Body of pancreas (tissue), 4 donors: ENCODE results near the gene TRPM3. TPM values are rescaled to one million over a fixed set of nuclear protein-coding genes. Genes with fewer than 3 reads are reported as not detected.

Source experiments
- ATAC-seq: fragments of 150-250 bp; one replicate; pipeline ENCODE4 v1.9.1; 2016
- DNase-seq, 4 donors: peaks; one replicate each; pipeline ENCODE4 v3.0.0-alpha.2; 2019
- H3K27ac ChIP-seq, 4 donors: fragments of 200-600 bp; sonication (generic); 1 replicate in 3 of 4; 2 replicates in 1 of 4; pipeline versions ENCODE4 v1.5.1 to v1.6.1; 2016 to 2019; ENCODE audit warnings: mild to moderate bottlenecking in 1 of 4, mixed read lengths in 1 of 4, moderate library complexity in 1 of 4
- H3K27me3 ChIP-seq, 2 donors: fragments of 200-600 bp; sonication (generic); one replicate each; pipeline ENCODE4 v1.6.0; 2016; ENCODE audit warnings: mild to moderate bottlenecking in 1 of 2
- H3K36me3 ChIP-seq, 2 donors: fragments of 200-600 bp; sonication (generic); replicated peaks in 1 of 2; 2 replicates each; pipeline ENCODE4 v1.5.1; 2016; ENCODE audit warnings: low read depth in 2 of 2; ENCODE audit not compliant: insufficient read depth in 1 of 2
- H3K4me1 ChIP-seq: fragments of 200-600 bp; sonication (generic); one replicate; pipeline ENCODE4 v1.6.0; 2016
- H3K4me3 ChIP-seq, 2 donors: fragments of 200-600 bp; sonication (generic); 1 replicate in 1 of 2; 2 replicates in 1 of 2; pipeline ENCODE4 v1.5.1; 2016 to 2019
- H3K9me3 ChIP-seq, 3 donors: fragments of 200-600 bp; sonication (generic); 1 replicate in 2 of 3; 2 replicates in 1 of 3; pipeline ENCODE4 v1.5.1; 2016
- POLR2A ChIP-seq, 3 donors: fragments of 450-650 bp; IDR thresholded peaks; one replicate each; pipeline ENCODE4 v1.6.1; 2016; ENCODE audit warnings: antibody characterized with exemption in 3 of 3, mild to moderate bottlenecking in 2 of 3
- WGBS, 2 donors: methylation state at CpG; one replicate each; pipeline ENCODE4 v1.1.5; 2017; 5-methylcytosine and 5-hydroxymethylcytosine counted together
- intact Hi-C: fragments of 100-400 bp; cut with DNase I; formaldehyde crosslinking; loops from one replicate; pipeline ENCODE4 v1.15.1; 2023
- total RNA-seq, 2 donors: library from RNA; depleted of rRNA; stranded (reverse); fragments of >200 nt; gene quantifications; one replicate each; pipeline ENCODE4 v1.1.0, GENCODE V29; 2016
- TF ChIP-seq, protein P1 (sequence below), 7 experiments: fragments of 450-650 bp in 4 of 7; fragments of 200-600 bp in 3 of 7; sonication (generic) in 3 of 7; IDR thresholded peaks; one replicate each; pipeline ENCODE4 v1.5.1; 2016 to 2019; ENCODE audit warnings: antibody characterized with exemption in 7 of 7

TRPM3 gene
- total RNA-seq, 2 donors from 2014 or later: 0.78 to 1.3 TPM

DNA sequence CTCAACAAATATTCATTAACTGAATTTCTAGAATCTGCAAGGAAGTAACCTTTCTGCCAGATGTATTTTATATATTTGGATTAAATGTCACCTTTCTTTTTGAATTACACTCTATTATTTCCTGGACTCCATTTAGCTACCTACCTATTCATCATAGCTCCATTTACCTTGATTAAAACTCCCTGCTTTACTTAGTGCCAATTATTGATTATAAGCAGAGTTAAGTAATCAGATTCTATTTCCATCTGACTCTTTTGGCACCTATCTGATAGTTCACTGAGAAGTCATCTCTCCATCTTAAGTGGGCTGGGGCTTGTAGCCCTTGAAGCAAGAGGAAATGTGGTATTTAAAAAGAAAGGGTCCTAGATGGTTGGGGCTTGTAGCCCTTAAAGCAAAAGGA lies 88.6 kb downstream of the TRPM3 start:
- H3K4me3 ChIP-seq: no peak overlapping the region
- intact Hi-C loops: no loop called here
- DNase-seq (no peak), ATAC-seq (no peak)
- no peak overlapping the region for H3K27ac ChIP-seq
- no peaks in the 10 kb centered on the region for H3K4me1 ChIP-seq
- H3K9me3 ChIP-seq: no peaks in the 10 kb centered on the region
- no peak for TF ChIP-seq POLR2A (IDR thresholded peaks at IDR 0.05)
- TF ChIP-seq, protein P1, sequence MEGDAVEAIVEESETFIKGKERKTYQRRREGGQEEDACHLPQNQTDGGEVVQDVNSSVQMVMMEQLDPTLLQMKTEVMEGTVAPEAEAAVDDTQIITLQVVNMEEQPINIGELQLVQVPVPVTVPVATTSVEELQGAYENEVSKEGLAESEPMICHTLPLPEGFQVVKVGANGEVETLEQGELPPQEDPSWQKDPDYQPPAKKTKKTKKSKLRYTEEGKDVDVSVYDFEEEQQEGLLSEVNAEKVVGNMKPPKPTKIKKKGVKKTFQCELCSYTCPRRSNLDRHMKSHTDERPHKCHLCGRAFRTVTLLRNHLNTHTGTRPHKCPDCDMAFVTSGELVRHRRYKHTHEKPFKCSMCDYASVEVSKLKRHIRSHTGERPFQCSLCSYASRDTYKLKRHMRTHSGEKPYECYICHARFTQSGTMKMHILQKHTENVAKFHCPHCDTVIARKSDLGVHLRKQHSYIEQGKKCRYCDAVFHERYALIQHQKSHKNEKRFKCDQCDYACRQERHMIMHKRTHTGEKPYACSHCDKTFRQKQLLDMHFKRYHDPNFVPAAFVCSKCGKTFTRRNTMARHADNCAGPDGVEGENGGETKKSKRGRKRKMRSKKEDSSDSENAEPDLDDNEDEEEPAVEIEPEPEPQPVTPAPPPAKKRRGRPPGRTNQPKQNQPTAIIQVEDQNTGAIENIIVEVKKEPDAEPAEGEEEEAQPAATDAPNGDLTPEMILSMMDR (IDR thresholded peaks at IDR 0.05): no peak
- H3K36me3 ChIP-seq: no peaks in the 10 kb centered on the region
- no peaks in the 10 kb centered on the region for H3K27me3 ChIP-seq

DNA sequence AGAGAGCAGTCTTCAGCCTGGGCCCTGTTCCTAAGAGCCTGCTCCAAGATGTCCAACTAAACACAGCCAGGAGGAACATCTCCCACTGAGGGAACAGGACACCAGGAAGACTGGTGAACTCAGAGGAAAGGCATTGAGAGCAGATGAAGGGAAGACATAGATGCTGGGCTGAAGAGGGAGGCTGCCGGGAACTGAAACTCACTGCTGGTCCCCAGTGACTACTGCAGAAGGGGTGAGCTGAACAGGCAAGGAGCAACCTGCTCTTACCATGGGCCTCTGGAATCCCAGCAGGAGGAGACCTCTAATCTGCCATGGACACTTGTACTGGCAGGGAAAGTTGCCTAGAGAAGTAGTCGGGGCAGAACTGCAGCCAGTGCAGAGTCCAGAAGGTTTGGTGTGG lies 95.7 kb downstream of the TRPM3 start:
- no peak overlapping the region for H3K4me3 ChIP-seq
- DNase-seq (no peak), ATAC-seq (no peak)
- intact Hi-C loops: no loop called here
- no peaks in the 10 kb centered on the region for H3K36me3 ChIP-seq
- H3K9me3 ChIP-seq: no peaks in the 10 kb centered on the region
- TF ChIP-seq, protein P1 (IDR thresholded peaks at IDR 0.05): no peak
- no peak for TF ChIP-seq POLR2A (IDR thresholded peaks at IDR 0.05)
- no peak overlapping the region for H3K27ac ChIP-seq
- 61 to 76% methylated on average over 2 of the region's 2 CpGs for WGBS, 2 donors
- H3K27me3 ChIP-seq: peaks cover 0 to 3% of the 10 kb centered on the region in 2 donors
- H3K4me1 ChIP-seq: no peaks in the 10 kb centered on the region

DNA sequence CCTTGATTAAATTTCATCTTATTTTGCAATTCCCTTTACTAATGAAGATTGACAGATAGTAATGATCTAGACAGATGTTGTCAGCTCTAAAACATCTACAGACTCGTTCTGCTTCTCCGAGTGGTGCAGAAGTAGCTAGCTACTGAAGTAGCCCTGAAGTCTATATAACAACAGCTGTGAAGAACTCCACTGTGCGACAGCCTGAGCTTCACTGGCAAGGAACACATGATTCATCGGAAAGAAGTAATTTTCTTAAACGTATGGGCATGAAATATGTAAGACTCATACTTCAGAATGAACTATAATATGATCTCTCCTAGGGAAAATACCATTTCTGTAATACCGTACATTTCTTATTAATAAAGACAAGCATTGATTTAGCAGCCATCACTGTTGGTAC lies 96.2 kb downstream of the TRPM3 start:
- TF ChIP-seq, protein P1 (IDR thresholded peaks at IDR 0.05): no peak
- TF ChIP-seq POLR2A (IDR thresholded peaks at IDR 0.05): no peak
- Histone ChIP-seq H3K36me3 (no peaks in the 10 kb centered on the region), H3K4me3 (no peak overlapping the region), H3K4me1 (no peaks in the 10 kb centered on the region), H3K9me3 (no peaks in the 10 kb centered on the region), H3K27me3 (peaks cover 0 to 3% of the 10 kb centered on the region in 2 donors), H3K27ac (no peak overlapping the region)
- DNase-seq (no peak), ATAC-seq (no peak)
- intact Hi-C loops: no loop called here
- 62 to 63% methylated on average over 6 of the region's 6 CpGs for WGBS, 2 donors

DNA sequence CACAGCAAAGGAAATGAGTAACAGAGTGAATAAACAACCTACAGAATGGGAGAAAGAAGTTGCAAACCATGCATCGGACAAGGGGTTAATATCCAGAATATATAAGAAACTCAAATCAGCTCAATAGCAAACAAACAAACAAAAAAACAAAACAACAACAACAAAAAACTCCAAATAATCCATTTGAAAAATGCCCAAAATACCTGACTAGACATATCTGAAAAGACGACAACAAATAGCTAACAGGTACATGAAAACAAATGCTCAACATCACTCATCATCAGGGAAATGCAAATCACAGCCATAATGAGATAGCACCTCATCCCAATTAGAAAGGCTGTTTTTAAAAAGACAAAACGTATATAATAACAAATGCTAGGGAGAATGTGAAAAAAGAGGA lies 111.2 kb downstream of the TRPM3 start:
- Histone ChIP-seq H3K9me3 (peaks cover 0 to 2% (median 0%) of the 10 kb centered on the region in 3 donors), H3K27me3 (no peaks in the 10 kb centered on the region), H3K4me1 (no peaks in the 10 kb centered on the region), H3K27ac (no peak overlapping the region), H3K36me3 (no peaks in the 10 kb centered on the region), H3K4me3 (no peak overlapping the region)
- intact Hi-C loops: no loop called here
- 65 to 73% methylated on average over 3 of the region's 3 CpGs for WGBS, 2 donors
- ATAC-seq: no peak
- DNase-seq: no peak
- TF ChIP-seq, protein P1 (IDR thresholded peaks at IDR 0.05): no peak
- TF ChIP-seq POLR2A (IDR thresholded peaks at IDR 0.05): no peak

DNA sequence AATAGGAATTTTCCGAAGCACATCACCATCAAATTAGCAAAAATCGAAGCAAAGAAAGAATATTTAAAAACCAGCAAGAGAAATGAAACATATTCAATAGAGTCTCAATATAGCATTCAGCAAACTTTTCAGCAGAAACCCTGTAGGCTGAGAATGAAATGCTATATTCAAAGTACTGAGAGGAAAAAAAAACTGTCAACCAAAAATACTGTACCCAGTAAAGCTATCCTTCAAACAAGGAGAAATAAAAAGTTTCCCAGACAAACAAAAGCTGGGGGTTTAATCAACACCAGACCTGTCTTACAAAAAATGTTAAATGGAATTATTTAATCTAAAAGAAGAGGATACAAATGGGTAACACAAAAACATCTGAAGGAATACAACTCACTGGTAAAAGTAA lies 116.0 kb downstream of the TRPM3 start:
- intact Hi-C loops: no loop called here
- ATAC-seq: no peak
- WGBS, 2 donors: 70 to 73% methylated on average over 2 of the region's 2 CpGs

More for the DNA sequence above, 116.0 kb downstream of the TRPM3 start:
- Histone ChIP-seq H3K9me3 (peaks cover 0 to 8% (median 0%) of the 10 kb centered on the region in 3 donors), H3K4me1 (no peaks in the 10 kb centered on the region), H3K4me3 (no peak overlapping the region), H3K27ac (no peak overlapping the region), H3K27me3 (no peaks in the 10 kb centered on the region), H3K36me3 (no peaks in the 10 kb centered on the region)
- no peak for DNase-seq
- TF ChIP-seq POLR2A (IDR thresholded peaks at IDR 0.05): no peak
- TF ChIP-seq, protein P1 (IDR thresholded peaks at IDR 0.05): no peak
